NCI-H774 (cell line): ENCODE measurements around the gene ETNK1.
A peak's percentile ranks its signal among the peaks of the same experiment; 100 is the strongest.
"Not testable (repeated sequence)": the region's sequence is repeated elsewhere in the genome, so short reads cannot be mapped to it uniquely, and the experiment has no call there.

Experiments
- DNase-seq: peaks from one replicate; lab custom pipeline; 2025; lab: John Stamatoyannopoulos, UW

ETNK1 gene

DNA sequence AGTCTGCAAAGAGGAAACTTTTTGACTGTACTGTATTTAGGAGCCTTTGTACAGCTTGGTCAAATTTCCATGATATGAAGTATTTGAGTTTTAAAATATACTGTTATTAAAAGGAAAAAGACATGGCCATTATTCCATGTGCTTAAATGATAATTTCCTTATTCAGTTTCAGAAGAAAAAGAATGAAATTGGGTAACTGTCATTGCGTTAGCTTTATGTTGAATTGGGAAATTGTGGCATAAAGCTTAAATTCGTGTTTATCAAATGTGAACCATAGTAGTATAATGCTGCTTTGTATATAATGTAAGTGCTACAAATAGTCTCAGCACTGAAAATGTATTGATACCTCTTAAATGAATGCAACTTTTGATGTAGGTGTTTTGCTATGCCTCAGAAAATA lies 64.9 kb downstream of the ETNK1 start:
- no peak for DNase-seq

DNA sequence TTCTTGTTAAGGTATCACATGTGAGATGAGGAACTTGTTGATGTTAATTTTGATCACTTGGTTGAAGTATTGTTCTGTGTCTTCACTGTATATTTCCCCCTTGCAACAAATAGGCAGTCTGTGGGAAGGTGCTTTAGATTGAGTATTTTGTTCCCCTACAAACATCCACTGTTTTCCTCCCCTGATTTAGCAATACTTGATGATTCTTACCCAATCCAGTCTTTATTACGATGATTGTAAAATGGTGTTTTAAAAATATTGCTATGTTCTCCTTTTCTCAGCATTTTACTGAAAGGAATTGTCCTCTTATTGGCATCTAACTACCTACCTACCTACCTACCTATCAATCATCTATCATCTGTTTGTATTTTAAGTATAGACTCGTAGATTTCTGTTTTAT lies 66.3 kb downstream of the ETNK1 start:
- no peak for DNase-seq

DNA sequence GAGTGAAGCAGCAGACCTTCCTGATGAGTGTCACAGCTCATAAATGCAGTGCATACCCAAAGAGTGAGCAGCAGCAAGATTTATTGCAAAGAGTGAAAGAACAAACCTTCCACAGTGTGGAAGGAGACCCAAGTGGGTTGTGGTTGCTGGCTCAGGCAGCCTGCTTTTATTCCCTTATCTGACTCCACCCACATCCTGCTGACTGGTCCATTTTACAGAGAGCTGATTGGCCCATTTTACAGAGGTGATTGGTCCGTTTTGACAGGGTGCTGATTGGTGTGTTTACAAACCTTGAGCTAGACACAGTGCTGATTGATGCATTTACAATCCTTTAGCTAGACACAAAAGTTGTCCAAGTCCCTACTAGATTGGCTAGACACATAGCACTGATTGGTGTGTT lies 67.5 kb downstream of the ETNK1 start:
- not testable (repeated sequence) for DNase-seq

DNA sequence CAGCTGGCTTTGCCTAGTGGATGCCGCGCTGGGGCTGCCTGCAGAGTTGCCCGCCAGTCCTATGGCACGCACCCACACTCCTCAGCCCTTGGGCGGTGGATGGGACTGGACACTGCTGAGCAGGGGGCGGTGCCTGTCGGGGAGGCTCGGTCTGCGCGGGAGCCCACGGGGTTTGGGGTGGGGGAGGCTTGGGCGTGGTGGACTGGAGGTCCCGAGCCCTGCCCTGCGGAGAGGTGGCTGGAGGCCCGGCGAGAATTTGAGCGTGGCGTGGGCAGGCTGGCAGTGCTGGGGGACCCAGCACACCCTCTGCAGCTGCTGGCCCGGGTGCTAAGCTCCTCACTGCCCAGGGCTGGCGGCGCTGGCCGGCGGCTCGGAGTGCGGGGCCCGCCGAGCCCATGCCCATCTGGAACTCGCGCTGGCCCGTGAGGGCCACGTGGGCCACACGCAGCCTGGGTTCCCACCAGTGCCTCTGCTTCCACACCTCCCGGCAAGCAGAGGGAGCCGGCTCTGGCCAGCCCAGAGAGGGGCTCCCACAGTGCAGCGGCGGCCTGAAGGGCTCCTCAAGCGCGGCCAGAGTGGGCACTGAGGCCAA lies 68.1 kb downstream of the ETNK1 start:
- no peak for DNase-seq

DNA sequence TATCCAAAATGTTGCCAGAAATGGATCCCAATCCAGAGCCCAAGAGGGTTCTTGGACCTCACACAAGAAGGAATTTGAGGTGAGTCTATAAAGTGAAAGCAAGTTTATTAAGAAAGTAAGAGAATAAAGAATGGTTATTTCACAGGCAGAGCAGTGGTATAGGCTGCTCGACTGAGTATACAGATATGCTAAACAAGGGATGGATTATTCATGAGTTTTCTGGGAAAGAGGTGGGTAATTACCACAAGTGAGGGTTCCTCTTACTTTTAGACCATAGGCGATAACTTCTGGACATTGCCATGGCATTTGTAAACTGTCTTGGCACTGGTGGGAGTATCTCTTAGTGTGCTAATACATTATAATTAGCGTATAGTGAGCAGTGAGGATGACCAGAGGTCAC lies 73.6 kb downstream of the ETNK1 start:
- DNase-seq, result no peak

DNA sequence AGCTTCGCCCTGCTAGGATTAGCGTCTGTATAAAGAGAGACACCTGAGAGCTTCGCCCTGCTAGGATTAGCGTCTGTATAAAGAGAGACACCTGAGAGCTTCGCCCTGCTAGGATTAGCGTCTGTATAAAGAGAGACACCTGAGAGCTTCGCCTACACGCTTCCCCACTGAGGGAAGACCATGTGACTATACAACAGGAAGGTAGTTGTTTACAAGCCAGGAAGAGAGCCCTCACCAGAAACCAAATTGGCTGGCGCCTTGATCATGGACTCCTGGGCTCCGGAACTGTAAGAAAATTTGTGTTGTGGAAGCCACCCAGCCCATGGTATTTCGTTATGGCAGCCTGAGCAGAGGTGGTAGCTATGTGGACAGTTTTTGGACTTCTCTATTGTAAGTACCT lies 74.7 kb downstream of the ETNK1 start:
- DNase-seq, result not testable (repeated sequence)

DNA sequence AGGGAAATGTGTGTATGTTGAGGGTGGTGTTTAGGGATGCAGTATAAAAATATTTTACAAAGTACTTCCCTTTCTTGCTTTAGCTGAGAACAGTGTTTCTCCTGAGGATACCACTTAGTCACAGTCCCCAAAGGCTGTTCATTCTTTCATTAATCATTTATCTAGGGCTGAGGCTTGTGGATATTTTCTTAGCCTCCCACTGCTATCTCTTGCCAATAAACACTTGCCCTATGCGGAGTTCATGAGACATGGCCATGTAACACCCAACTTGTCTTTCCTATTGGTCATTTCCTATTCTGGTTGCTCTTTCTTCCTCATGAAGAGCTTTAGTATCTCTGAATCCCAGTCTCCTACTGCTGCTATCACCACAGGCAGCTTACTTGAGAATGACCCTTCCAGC lies 75.1 kb downstream of the ETNK1 start:
- DNase-seq, result no peak

DNA sequence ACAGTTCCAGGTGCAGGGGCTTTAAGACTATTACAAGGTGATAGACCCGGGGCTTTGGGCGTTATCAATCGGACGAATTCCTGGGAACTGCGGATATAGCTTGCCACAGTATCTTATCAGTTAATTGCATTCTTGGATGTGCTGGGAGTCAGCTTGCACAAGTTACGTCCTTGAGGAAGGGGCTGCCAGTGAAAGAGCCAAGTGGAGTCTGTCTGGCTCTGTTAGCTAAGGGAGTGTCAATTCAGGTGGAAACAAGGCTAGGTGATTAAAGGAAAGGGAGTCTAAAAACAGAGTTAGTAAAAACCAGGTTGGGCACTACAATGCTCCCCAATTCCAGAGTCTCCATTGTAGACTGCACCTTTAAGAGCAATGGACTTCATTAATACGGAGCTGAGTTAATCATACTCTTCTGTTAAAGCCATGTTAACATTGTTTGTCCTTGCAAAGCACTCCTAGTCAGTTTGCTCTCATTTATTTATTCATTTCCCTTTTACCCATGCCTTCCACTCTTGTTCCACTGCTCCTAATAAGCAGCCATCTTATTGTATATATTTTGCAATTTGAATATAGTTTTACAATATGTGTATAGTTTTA lies 76.3 kb downstream of the ETNK1 start:
- not testable (repeated sequence) for DNase-seq

DNA sequence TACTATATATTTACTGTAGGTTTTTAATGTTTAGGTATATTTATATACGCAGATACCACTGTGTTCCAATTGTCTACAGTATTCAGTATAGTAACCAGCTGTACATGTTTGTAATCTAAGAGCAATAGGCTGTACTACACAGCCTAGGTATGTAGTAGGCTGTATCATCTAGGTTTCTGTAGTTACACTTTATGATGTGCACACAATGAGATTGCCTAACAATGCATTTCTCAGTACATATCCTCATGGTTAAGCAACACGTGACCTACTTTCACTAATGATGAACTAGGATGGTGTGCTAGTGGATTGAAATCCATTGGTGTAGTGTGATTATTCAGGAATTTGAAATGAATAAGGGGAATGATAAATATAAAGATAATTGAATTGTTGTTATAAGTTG lies 77.7 kb downstream of the ETNK1 start:
- no peak for DNase-seq

DNA sequence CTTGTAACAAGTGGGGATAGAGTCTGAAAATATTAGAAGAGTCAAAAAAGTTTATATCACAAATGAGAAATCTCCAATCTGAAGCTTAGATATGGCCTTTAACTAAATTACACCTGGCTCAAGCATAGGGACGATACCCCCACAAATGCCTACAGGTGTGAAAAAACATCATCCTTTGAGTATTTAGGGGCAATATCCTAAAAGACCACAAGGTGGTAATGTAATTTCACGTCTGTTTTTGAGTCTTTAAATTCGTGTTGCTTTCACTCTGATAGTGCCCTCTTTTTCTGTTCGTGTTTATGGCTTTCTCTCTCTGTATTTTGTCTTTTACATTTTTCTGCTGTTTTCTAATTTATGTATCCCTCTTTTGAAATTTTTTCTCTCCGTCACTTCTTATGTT lies 84.3 kb downstream of the ETNK1 start:
- peak; percentile 15 for DNase-seq

DNA sequence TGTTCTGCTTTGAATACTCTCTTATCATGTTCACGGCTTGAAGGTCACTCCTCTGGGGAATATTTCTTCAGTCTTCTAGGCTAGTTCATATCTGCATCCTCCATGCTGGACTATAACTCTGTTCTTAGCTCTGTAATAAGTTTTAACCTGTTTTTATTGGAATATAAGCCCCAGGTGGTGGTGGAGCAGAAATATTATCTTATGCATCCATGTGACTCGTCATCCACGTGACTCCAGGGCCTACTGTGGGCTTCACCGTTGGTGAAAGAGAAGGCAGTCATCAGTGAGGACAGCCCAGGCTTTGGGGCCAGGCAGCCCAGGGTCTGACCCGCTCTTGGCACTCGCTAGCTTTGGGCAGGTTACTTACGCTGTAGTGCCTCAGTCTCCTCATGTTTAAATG lies 87.1 kb downstream of the ETNK1 start:
- no peak for DNase-seq

DNA sequence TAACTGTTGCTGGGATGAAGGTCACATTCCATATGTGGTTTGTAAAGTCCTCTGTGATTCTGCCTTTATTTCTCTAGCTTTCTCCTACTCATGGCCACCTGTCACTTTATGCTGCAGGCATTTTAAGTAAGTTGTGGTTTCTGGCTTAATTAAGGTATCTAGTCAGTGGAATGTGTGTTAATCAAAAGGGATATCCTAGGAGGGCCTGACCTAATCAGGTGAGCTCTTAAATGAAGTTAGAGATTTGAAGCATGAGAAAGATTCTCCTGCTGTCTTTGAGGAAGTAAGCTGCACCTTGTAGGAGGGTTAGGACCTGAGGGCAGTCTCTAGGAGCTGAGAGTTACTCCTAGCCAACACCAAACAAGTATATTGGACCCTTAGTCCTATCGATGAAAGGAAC lies 90.3 kb downstream of the ETNK1 start:
- DNase-seq, result no peak

DNA sequence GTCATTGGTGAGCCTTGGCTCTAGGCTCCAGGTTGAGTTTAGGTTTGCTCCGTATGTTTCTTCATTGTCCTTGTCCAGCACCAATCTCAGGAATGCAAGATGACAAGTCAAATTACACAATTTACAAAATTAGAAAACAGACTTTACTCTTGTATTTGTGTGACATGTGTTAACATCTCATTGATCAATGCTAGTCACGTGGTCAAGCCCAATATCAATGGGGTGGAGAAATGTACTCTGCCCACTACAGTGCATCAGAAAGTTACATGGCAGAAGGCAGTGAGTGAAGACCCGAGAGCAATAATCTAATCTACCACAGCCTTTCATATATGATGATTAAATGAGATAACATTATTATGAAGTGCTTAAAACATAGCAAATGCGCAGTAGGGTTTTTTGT lies 94.8 kb downstream of the ETNK1 start:
- DNase-seq, result no peak

DNA sequence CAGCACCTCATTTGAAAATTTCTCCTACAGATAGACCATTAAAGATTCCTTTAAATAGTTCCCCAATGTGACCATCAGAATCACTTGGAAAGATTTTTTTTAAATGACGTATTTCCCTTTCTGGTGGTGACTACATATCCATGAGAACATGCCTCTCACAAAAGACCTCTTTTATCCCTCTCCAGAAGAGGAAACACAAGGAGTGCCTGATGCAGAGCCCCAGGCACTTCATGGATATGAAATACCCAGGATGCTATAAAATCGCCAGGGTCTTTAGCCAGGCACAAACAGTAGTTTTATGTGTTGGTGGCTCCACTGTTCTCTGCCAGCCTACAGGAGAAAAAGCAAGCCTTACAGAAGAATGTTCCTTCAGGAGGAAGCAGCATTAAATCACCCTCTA lies 97.1 kb downstream of the ETNK1 start:
- DNase-seq, result no peak

DNA sequence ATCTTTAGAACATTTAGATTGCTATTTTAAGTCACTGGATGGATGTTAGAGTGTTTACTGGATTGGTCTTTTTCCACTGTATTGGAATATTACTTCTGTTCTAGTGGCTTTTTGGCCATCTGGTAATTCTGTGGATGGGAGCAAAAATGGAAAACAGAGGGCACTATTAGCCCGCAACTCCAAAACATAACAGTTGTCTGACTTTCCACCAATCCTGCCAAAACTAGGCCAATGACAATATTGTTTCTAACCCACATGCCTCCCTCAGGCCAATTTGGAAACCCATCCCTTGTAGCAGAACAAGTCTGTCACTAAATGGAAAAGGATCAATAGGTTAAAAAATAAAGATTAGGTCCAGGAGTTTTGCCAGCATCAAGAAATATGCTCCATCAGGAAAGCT lies 97.8 kb downstream of the ETNK1 start:
- DNase-seq, result no peak

DNA sequence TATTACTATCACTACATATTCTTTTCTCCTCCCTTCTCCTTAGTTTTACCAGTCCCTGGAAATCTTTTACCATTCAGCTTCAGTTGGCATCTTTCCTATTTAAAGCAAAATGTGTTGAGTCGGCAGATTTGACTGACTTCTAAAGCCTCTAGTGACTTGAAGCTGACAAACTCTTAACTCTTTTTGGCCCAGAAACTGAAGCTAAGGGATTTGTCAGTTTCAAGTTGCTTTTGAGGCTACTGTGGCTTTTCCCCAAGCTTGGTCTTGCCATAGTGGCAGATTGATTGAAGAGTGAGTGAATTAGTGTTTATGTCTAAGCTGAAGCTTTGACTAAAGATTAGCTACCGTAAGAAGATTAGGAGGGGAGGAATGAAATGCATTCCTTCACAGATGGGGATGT lies 104.0 kb downstream of the ETNK1 start:
- DNase-seq, result no peak

DNA sequence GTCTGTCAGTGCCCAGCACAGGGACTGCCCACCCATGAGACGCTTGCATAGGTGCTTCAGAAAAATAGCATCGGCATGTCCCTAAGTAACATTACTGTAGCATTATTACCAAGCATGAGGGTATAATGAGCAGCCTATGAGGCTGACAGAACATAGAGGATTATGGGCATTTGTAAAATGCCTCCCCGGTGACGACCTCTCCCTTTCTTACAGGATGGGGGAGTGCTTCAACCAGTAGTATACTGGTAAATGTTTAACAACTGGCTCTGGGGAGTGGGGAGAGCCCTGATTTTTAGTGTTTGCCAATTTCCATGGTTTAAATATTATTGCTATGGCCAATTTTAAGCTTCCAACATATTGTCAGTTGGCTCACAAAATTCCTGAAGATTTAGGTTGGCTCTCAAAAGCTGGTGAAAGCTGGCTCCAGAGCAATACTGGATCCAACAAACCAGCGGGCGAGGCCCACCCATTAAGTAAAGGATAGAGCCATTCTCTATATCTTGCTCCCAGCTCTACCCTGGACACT lies 104.5 kb downstream of the ETNK1 start:
- DNase-seq, result no peak

DNA sequence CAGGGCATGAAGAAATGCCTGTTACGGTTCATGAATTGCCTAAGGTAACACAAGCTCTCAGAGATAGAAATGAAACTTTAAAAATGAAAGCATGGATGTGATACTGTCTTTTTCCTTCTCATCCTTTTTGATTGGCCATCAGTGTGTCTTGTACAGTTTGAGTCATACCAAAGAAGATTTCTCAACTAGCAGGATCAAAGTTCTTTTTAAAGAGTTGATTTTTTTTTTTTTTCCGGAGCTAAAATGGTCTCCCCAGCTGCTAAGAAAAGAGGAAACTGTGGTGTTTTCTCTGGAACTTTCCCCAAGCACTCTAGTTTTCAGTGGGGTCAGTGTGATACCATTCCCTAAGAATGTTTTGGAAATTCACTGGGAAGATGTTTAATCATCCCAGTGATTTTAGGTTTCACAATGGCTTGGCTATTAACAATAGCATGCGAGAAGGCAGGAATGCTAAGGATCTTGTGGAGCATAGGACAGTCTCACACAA lies 105.0 kb downstream of the ETNK1 start:
- no peak for DNase-seq

DNA sequence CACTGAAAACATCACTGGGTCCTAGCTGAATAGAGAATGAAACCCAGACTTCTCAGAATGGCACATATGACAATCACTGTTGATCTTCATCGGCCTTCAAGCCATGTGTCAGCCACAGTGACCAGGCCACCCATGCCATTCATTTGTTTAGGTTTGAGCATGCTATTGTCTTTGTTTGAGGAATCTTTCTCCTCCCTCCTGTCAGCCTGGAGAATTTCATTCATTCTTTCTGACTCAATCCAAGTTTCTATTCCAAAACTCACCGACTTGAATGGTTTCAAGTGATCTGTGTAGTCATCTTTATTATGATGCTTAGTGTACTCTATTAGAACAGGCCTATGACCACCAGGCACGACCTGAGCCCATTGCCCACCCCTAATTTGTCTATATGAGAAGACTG lies 106.3 kb downstream of the ETNK1 start:
- no peak for DNase-seq

DNA sequence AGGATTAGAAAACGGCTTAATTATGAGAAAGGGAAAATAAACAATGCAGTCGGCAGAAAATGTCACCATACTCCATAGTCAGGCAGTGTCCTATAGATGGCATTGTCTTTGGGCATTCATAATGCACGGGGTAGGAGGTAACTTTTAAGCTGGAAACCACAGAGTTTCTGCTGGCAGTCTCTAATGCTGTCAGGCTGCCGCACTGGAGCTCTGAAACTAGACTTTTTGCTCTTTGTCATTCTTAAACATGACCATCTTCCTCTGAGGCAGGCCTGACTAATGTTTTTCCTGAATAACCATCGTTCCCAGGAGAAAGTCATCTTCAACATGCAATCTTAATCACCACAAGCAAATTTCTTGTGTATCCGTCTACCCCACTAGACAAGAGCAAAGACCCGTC lies 108.8 kb downstream of the ETNK1 start:
- no peak for DNase-seq

DNA sequence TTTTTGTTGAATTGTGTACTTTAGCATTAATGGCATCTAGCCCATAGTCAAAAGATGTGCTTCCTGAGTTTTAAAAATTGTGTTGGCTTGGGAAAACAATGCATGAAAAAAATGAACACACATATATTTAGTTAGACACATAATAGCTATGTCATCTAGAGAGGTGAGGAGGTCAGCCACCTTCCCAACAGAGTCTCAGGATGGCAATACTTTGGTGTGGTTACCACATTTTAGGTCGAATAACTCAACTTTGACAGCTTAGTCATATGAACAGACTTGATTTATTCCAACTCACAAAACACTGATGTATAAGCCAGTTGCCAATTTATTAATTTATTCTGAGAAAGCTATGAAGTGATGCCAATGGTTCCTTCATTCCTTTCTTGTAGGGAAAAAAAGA lies 114.0 kb downstream of the ETNK1 start:
- no peak for DNase-seq
